ENCODE results near the gene ATP2A2. TPM values are rescaled to one million over a fixed set of nuclear protein-coding genes. Genes with fewer than 3 reads are reported as not detected.

Gene ATP2A2
- total RNA-seq, 1 donor from 2014 or later: 100 TPM

GRCh38 chr12:110243227-110243626, 37.8 kb upstream of the ATP2A2 start:
- Mint-ChIP-seq H3K27ac (no peak overlapping the region), H3K27me3 (peaks cover 6% of the 10 kb centered on the region), H3K4me3 (no peak overlapping the region), H3K36me3 (ENCODE audit: low read depth) (no peaks in the 10 kb centered on the region), H3K4me1 (peaks cover 8% of the 10 kb centered on the region), H3K9me3 (no peaks in the 10 kb centered on the region)
- no peak for TF ChIP-seq CTCF (IDR thresholded peaks at IDR 0.05)
- intact Hi-C loops (cut with micrococcal nuclease): loop anchor here (10.0 kb wide), 1 partner anchor 388 kb away; no protein-coding TSS in a partner anchor
- no peak for DNase-seq
- no peak for ATAC-seq (ENCODE audit: low read depth)
- CTCF ChIA-PET: no interaction called here
- POLR2A ChIA-PET: no interaction called here

- H3K27ac Mint-ChIP-seq: no peak overlapping the region
- intact Hi-C loops (cut with micrococcal nuclease): loop anchor here (10.0 kb wide), 1 partner anchor 390 kb away; no protein-coding TSS in a partner anchor
- no peak for TF ChIP-seq CTCF (IDR thresholded peaks at IDR 0.05)
- H3K36me3 Mint-ChIP-seq (ENCODE audit: low read depth): no peaks in the 10 kb centered on the region
- H3K4me3 Mint-ChIP-seq: no peak overlapping the region
- H3K4me1 Mint-ChIP-seq: peaks cover 8% of the 10 kb centered on the region
- DNase-seq (no peak), ATAC-seq (ENCODE audit: low read depth) (no peak)
- POLR2A ChIA-PET: no interaction called here
- peaks cover 6% of the 10 kb centered on the region for H3K27me3 Mint-ChIP-seq
- H3K9me3 Mint-ChIP-seq: no peaks in the 10 kb centered on the region
- CTCF ChIA-PET: interaction anchor here (0.6 to 0.8 kb wide), 2 partner anchors 145 to 391 kb away, joined by 3 to 6 read pairs; no protein-coding TSS in a partner anchor
Observed at GRCh38 chr12:110244372-110244771, 36.7 kb upstream of the ATP2A2 start.

DNA sequence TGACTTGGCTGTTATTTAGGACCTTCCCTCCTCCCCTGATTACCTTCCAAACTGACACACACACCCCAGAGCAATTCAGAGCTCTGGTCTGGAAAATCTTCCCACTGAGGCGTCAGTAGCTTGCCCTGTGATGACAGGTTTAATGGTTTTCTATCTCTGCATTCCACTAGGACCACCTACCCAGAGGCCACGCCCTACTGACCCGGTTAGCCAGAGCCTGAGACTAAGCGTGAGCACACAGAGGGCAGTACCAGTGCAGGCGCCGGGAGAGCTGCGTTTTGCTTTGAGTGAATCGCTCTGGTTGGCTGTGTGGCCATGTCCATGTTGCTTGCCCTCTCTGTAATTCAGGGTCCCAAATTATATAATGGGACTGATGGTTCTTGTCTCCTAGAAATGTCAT, 36.2 kb upstream of the ATP2A2 start:
- H3K27ac Mint-ChIP-seq: no peak overlapping the region
- POLR2A ChIA-PET: no interaction called here
- CTCF ChIA-PET: interaction anchor here (0.6 to 0.8 kb wide), 2 partner anchors 145 to 391 kb away, joined by 3 to 6 read pairs; no protein-coding TSS in a partner anchor

GRCh38 chr12:110245369-110245772, 35.7 kb upstream of the ATP2A2 start:
- ChIA-PET POLR2A (no interaction called here), CTCF (interaction anchor here (1.0 kb wide), 1 partner anchor 18 kb away, joined by 3 read pairs; no protein-coding TSS in a partner anchor)
- peak; percentile 36 for DNase-seq
- Mint-ChIP-seq H3K36me3 (ENCODE audit: low read depth) (no peaks in the 10 kb centered on the region), H3K27ac (no peak overlapping the region), H3K4me1 (peaks cover 8% of the 10 kb centered on the region), H3K27me3 (peaks cover 2% of the 10 kb centered on the region), H3K4me3 (no peak overlapping the region), H3K9me3 (no peaks in the 10 kb centered on the region)
- TF ChIP-seq CTCF (IDR thresholded peaks at IDR 0.05): no peak
- ATAC-seq (ENCODE audit: low read depth): peak; percentile 90
- intact Hi-C loops (cut with micrococcal nuclease): loop anchor here (1.0 to 10.0 kb wide), 4 partner anchors 35 to 391 kb away; no protein-coding TSS in a partner anchor

More for the DNA sequence above, 36.2 kb upstream of the ATP2A2 start:
- Mint-ChIP-seq H3K36me3 (ENCODE audit: low read depth) (no peaks in the 10 kb centered on the region), H3K4me1 (peaks cover 8% of the 10 kb centered on the region), H3K9me3 (no peaks in the 10 kb centered on the region), H3K4me3 (no peak overlapping the region), H3K27me3 (peaks cover 5% of the 10 kb centered on the region)
- DNase-seq (no peak), ATAC-seq (ENCODE audit: low read depth) (no peak)
- no peak for TF ChIP-seq CTCF (IDR thresholded peaks at IDR 0.05)
- intact Hi-C loops (cut with micrococcal nuclease): loop anchor here (1.0 to 10.0 kb wide), 4 partner anchors 35 to 390 kb away; no protein-coding TSS in a partner anchor

DNA sequence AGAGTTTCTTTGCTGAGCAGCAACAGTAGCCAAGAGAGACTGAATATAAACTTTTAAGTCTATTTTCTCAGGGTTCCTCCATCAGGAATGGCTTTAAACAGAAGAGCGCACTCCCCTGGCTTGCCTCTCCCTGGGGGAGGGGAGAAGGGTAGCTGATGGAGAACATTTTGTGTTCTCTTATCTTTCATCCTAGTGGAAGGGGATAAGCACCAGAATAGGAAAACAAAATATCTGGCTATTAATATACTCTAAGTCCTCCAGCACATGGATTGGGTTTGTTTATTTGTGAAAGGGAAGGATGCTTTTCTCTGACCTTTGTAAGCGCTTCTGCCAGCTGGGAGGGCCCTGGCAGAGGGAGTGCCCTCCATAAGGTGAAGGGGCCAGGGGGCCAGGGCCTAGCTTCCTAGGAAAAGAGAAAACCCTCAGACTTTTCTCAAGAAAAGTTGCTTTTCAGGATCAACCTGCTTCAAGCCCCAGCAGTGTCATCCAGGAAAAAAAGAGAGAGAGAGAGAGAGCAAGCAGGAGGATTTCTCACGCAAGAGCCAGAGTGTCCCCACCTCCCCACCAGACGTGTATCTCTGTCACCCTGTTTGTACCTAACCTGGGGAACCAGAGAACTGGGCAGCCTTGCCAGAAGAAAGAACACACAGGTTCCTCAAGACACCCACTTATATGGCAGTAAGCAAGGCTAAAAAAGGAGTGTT, 34.3 kb upstream of the ATP2A2 start:
- H3K4me1 Mint-ChIP-seq: peaks cover 8% of the 10 kb centered on the region
- no peak for ATAC-seq (ENCODE audit: low read depth)
- intact Hi-C loops (cut with micrococcal nuclease): loop anchor here (10.0 kb wide), 1 partner anchor 392 kb away; no protein-coding TSS in a partner anchor
- ChIA-PET POLR2A (no interaction called here), CTCF (no interaction called here)
- peaks cover 2% of the 10 kb centered on the region for H3K27me3 Mint-ChIP-seq
- no peak for TF ChIP-seq CTCF (IDR thresholded peaks at IDR 0.05)
- no peak for DNase-seq
- H3K4me3 Mint-ChIP-seq: no peak overlapping the region
- H3K9me3 Mint-ChIP-seq: no peaks in the 10 kb centered on the region
- H3K27ac Mint-ChIP-seq: no peak overlapping the region
- no peaks in the 10 kb centered on the region for H3K36me3 Mint-ChIP-seq (ENCODE audit: low read depth)
